GM18870 (cell line): ENCODE data around the gene COL27A1.

Experiments
- ATAC-seq: cut with Tn5 transposase; IDR thresholded peaks from one replicate; pipeline ENCODE4 v1.9.1; 2021; ENCODE audit warnings: moderate library complexity; ENCODE audit not compliant: unreplicated experiment

Gene COL27A1

GRCh38 chr9:114281473-114282103, 126.3 kb downstream of the COL27A1 start:
- ATAC-seq = no peak

GRCh38 chr9:114282104-114282485, 126.8 kb downstream of the COL27A1 start:
- ATAC-seq = no peak

- ATAC-seq = no peak
These were observed 127.2 kb downstream of the COL27A1 start for GRCh38 chr9:114282507-114282906.

GRCh38 chr9:114282926-114283325, 127.6 kb downstream of the COL27A1 start:
- ATAC-seq = no peak

- no peak for ATAC-seq
These were observed 128.3 kb downstream of the COL27A1 start for GRCh38 chr9:114283551-114284111.

GRCh38 chr9:114284316-114285060, 129.2 kb downstream of the COL27A1 start:
- no peak for ATAC-seq

- ATAC-seq = no peak
These were observed 130.0 kb downstream of the COL27A1 start for GRCh38 chr9:114285166-114285867.

- ATAC-seq = no peak
These were observed 130.9 kb downstream of the COL27A1 start for GRCh38 chr9:114286146-114286679.

GRCh38 chr9:114287001-114287762, 131.8 kb downstream of the COL27A1 start:
- no peak for ATAC-seq

GRCh38 chr9:114287763-114288192, 132.4 kb downstream of the COL27A1 start:
- no peak for ATAC-seq

GRCh38 chr9:114288193-114289091, 133.1 kb downstream of the COL27A1 start:
- ATAC-seq = no peak

- ATAC-seq = no peak
These were observed 133.8 kb downstream of the COL27A1 start for GRCh38 chr9:114289106-114289505.

GRCh38 chr9:114289571-114290481, 134.5 kb downstream of the COL27A1 start:
- ATAC-seq = no peak

- ATAC-seq = no peak
These were observed 135.2 kb downstream of the COL27A1 start for GRCh38 chr9:114290561-114290986.

GRCh38 chr9:114291064-114291474, 135.7 kb downstream of the COL27A1 start:
- no peak for ATAC-seq

- ATAC-seq = no peak
These were observed 136.7 kb downstream of the COL27A1 start for GRCh38 chr9:114291886-114292590.

- no peak for ATAC-seq
These were observed 139.3 kb downstream of the COL27A1 start for GRCh38 chr9:114294664-114295063.

GRCh38 chr9:114296338-114296737, 141.0 kb downstream of the COL27A1 start:
- ATAC-seq = no peak
